ENCODE results near the gene PLCG2.

PLCG2 gene

GRCh38 chr16:81817296-81817695, 38.2 kb downstream of the PLCG2 start:
- no peak for DNase-seq

DNA sequence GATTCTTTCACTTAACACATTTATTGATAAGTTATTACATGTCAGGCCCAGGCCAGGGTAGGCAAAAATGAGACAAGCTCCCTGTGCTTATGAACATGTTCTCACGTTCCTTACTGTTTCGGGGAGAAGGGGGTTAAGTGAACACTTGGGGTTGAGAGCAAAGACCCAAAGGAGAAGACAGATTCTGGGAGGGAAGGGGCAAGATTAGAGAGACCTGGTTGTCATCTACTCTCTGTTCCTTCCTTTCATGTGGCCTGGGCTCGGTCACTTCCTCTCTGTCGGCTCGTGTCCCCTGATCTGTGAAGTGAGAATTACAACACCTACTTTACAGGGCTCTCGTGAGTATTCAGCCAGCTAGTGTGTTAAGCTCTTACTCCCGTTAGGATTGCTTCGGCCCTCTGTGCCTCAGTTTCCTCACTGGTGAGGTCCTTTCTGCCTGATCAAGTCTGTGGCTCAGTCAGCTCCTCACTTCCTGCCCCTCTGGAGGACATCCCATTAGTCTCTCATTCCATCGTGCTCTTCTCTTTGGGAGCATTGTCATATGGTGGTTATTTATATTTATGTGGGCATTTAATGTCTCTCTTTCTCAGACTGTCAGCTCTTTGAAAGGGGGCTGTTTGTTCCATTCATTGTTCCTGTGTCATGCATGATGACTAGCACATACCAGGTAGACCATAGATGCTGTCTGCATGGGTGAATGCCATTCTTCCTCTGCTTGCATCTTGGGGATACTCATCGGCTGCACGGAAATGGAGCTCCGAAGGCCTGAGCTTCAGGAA, 38.9 kb downstream of the PLCG2 start:
- DNase-seq, result no peak

DNA sequence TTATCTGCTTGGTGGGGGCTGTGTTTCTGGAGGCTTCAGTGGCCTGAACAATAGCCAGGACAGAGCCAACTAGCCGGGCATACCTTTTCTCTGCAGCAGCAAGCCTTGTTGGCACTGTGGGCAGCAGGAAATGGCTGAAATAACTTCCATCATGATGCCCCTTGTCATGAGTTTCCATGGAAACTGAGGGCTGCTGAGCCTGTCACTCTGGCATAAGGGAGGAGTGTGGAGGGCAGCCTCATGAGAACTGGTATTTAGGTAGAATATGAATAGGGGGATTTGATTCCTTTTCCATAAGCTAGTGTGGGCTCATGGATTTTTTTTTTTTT, 39.4 kb downstream of the PLCG2 start:
- DNase-seq, result no peak

- no peak for DNase-seq
Observed at GRCh38 chr16:81818905-81819304, 39.8 kb downstream of the PLCG2 start.

DNA sequence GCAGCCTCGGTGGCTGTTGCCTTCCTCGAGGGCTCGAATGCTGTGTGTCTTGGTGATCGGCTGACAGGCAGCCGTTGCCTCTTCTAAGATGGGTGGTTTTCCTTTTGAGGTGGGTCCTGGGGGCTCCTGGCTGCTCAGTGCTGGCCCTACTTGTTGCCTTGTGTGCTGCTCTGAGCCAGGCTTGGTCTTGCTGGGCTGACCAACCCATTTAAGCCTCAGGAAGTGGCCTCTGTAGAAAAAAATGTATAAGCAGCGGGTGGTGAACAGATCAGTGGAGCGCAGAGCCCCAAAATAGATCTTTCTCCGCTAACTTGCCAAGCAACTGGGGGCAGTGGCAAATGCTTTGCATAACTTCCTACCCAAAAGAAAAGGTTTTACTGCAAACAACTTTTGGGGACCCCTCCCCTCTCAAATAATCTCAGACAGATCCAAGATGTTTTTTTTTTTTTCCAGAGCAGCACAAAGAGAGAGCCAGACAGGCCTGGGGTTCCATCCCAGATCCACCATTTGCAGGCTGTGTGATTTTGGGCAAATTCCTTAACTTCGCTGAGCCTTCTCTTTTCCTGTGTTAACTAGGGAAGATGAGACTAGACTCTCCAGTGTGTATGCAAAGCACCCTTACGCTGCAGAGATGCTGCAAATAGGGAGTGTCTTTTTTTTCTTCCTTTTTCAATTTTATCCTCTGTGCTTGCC, 42.5 kb downstream of the PLCG2 start:
- DNase-seq, result no peak

DNA sequence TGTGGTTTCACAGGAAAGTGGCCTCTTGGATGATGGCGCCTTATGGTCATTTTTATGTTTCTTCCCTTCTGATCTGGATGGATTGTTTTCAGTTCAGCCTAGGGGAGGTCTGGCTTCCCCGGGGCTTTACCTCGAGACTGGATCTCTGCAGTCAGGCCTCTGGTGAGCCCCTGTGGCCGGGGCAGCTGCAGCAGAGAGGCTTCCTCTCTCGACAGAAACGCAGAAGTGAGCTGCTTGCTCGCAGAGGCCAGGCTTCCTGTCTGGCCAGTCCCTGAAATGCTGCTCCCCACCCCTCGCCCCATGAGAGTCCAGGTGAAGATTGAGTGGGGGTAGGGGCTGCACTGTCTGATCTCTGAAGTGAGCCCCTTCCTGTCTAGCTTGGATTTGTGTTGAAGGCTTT, 44.0 kb downstream of the PLCG2 start:
- no peak for DNase-seq

DNA sequence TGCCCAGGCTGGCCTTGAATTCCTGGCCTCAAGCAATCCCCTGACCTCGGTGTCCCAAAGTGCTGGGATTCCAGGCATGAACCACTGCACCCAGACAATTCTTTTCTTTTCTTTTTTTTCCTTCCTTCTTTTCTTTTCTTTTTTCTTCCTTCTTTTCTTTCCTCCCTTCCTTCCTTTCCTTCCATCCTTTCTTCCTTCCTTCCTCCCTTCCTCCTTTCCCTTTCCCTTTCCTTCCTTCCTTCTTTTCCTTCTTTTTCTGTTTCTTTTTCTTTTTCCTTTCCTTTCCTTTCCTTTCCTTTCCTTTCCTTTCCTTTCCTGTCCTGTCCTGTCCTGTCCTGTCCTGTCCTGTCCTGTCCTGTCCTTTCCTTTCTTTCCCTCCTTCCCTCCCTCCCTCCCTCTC, 44.6 kb downstream of the PLCG2 start:
- no peak for DNase-seq

GRCh38 chr16:81826523-81826922, 47.4 kb downstream of the PLCG2 start:
- no peak for DNase-seq

DNA sequence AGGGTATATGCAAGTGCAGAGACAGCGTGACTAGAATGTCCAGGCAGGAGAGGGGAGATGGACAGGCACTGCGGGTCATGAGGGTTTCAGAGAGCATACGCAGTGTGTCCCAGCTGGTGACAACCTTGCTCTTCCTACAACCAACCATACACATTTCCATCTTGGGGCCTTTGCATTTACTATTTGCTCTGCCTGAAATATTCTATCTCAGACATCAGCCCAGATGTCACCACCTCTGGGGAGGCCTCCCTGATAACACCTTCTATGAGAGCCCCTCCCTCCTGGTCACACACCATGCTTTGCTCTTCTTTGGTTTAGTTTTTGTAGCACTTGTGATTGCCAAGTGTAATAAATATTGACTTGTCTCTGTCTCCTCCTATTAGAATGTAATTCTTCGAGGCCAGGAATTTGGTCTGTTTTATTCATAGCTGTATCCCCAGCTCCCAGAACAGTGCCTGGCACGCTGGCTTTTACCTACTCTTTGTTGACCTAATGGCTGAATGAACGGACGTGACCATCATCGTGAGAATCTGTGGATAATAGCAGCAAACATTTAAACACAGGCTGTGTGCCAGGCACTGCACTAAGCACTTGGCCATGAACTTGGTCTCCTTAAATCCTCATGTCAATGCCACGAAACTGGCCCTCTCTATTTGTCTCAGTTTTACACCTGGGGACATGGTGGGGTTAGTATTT, 51.9 kb downstream of the PLCG2 start:
- DNase-seq, result no peak

DNA sequence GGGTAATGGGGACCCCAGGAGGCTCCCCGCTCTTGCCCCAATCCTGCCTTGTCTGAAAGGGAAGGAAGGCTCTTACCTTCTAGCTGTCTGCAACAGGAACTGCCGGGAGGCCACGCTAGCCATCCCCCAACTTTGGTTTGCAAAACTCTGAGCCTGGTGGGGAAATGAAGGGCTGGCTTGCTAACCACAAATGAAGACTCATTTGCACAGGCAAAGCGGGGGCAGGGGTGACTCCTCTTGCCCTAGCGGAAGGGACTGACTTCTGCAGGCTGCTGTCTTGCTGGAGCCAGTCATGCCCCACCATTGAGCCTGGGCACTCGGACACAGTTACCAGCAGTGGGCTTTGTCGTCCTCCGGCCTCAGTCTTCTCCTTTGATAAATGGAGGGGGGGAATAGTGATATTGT, 52.6 kb downstream of the PLCG2 start:
- DNase-seq, result no peak

DNA sequence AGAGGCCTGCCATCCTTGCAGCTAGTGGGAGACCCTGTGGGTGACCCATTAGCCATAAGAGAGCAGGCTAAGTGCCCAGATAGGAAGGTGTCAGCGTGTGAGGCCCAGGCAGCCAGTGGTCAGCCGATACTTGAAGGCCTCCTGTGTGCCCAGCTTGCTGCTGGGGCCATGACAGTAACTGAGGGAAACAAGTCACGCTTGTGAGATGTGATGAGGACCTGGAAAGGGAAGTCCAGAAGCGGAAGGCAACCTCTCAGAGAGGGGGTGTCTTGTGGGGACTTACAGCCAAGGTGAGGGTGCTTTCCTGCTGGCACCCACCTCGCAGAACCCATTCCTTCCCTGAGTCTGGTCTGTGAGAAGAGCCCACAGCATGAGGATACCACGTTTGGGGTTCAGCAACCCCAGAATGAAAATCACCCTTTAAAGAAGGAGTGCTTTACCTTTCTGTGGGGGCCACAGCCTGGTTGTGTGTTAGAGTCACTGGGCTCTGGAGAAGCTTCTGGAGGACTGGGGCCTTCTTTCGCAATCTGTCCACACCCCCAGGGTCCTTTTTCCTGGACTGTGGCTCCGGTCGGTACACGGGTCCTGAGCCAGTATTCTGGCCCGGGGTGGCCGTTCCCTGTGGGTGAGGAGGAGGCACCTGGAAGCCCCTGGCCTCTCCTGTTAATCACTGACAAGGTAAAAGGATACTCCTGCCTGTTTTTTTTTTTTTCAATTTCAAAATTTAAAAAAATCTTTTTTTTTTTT, 53.9 kb downstream of the PLCG2 start:
- no peak for DNase-seq

GRCh38 chr16:81833751-81834150, 54.7 kb downstream of the PLCG2 start:
- no peak for DNase-seq

- DNase-seq, result no peak
Observed at GRCh38 chr16:81834868-81835267, 55.8 kb downstream of the PLCG2 start.

GRCh38 chr16:81836279-81837054, 57.4 kb downstream of the PLCG2 start:
- DNase-seq, result no peak

- DNase-seq, result no peak
Observed at GRCh38 chr16:81837312-81837751, 58.2 kb downstream of the PLCG2 start.

DNA sequence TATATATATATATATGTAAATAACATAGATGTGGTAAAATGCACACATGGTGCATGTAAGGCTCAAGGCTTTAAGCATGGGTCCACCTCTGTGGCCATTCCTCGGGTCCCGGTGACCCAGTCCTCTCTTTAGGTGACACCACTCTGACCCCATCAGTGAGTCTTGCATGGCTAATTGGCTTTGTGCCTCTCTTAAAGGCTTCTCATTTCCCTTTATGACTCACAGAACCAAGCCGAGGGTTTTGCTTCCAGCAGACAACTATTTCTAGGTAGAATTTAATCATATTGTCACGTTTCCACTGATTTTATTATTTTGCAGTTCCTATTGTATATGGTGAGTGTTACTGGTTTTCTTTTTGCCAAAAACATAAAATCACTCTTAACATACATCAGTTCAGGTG, 59.7 kb downstream of the PLCG2 start:
- no peak for DNase-seq

GRCh38 chr16:81841722-81842121, 62.6 kb downstream of the PLCG2 start:
- no peak for DNase-seq

DNA sequence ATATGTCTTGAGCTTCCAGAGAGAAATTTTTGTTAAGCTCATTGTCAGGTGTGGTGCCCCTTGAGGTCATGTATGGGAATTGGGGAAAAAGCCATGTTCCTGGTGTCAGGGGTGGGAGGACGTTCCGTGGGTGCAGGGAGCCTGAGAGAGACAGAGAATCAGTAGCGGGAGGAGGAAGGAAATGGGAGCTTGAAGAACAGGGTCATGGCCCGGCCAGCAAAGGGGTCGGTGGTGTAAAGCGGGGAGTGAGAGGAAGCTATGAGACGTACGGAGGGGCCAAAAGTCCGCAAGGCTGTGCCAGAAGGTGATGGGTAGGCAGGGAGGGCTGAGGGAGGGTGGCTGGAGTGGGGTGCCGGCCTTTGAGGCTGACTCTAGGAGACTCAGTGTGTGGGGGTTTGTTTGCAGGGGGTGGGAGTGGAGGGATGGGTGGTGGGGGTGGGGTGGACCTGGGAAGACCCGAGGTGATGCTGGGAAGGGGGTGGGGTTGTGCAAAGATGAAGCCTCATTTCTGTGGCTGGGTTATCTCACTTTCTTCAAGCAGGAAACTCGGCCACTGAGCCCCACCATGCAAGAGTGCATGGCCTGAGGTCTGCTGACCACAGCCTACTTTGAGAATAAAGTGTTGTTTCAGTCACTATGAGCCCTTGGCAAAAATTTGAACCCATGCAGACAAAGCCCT, 63.6 kb downstream of the PLCG2 start:
- DNase-seq, result no peak

DNA sequence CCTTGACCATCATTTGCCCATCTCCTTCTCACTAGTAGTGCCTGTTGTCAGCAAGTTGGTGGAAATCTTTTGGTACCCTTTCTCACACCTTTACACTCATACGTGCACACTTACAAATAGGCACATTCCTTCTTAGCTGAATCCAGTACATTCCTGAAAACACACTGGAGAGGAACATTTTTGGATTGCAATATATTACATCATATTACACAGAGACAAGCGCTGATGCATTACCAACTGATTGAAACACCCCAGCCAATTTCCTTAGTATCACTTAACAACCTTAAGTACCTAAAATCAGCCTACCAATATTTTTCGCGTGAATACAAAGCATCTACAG, 64.1 kb downstream of the PLCG2 start:
- DNase-seq, result no peak

DNA sequence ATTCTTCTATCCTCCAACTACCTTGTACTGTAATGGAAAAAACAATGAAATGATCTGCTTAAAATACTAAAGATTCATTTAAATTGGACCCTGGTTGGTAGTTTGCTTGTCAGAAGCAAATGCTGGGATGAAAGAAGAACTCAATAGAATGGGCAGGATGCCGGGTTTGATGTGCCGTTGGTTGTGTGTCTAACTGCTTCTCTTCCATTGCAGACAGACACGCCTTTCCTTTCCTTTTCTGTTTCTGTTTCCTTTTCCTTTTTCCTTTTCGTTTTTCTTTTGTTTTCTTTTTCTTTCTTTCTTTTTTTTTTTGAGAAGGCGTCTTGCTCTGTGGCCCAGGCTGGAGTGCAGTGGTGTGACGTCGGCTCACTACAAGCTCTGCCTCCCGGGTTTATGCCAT, 64.6 kb downstream of the PLCG2 start:
- DNase-seq, result no peak

GRCh38 chr16:81846105-81846504, 67.0 kb downstream of the PLCG2 start:
- no peak for DNase-seq

- no peak for DNase-seq
Observed at GRCh38 chr16:81848306-81848853, 69.3 kb downstream of the PLCG2 start.

Data from NCI-H446 (cell line).